GM12878 (cell line): ENCODE results near the gene ATP6V1F. TPM values are rescaled to one million over a fixed set of nuclear protein-coding genes. Genes with fewer than 3 reads are reported as not detected.

Experiments
- ATAC-seq: fragments of 200-7000 bp; cut with Tn5 transposase; 3 replicates; pipeline ENCODE4 v1.9.1; 2020; ENCODE audit warnings: mild to moderate bottlenecking, moderate library complexity
- BruUV-seq: library from RNA; stranded (reverse); fragments of 400-500 nt; replicated peaks from 2 replicates; lab custom pipeline; 2021; lab: Mats Ljungman, UMichigan
- CTCF ChIA-PET: fragments of 300-600 bp; sonication (Branson Sonifier 250); formaldehyde crosslinking; extraction: SDS; loops from one replicate; lab custom pipeline; 2021; ENCODE audit warnings: inconsistent platforms; lab: Yijun Ruan, JAX
- POLR2A ChIA-PET: fragments of 350-600 bp; formaldehyde crosslinking; extraction: SDS; loops from one replicate; lab custom pipeline; 2021; ENCODE audit warnings: inconsistent platforms; lab: Charles Lee
- RAD21 ChIA-PET: fragments of 300-600 bp; sonication (Branson Sonifier 250); formaldehyde crosslinking; loops from one replicate; lab custom pipeline; 2023; ENCODE audit warnings: antibody characterized with exemption; ENCODE audit not compliant: unreplicated experiment; lab: Charles Lee
- SMC1A ChIA-PET: fragments of 300-600 bp; sonication (Branson Sonifier 250); formaldehyde crosslinking; loops from one replicate; lab custom pipeline; 2023; ENCODE audit not compliant: unreplicated experiment, uncharacterized antibody; lab: Charles Lee
- DNase-seq: peaks from one replicate; pipeline ENCODE4 v3.0.0-alpha.2; 2011; ENCODE audit warnings: low read depth, low spot score
- FAIRE-seq: peaks from 3 replicates; lab custom pipeline; 2011; peaks lifted over from hg19 to GRCh38; lab: Jason Lieb, UNC
- H2AFZ ChIP-seq: 2 replicates; pipeline ENCODE4 v1.6.0; 2011; ENCODE audit warnings: low read depth, low read length, control low read depth; ENCODE audit not compliant: control insufficient read depth
- H3K27ac ChIP-seq: 2 replicates; pipeline ENCODE4 v1.5.1; 2011; ENCODE audit warnings: control low read depth; ENCODE audit not compliant: control insufficient read depth, insufficient read depth
- H3K27me3 ChIP-seq, 2 experiments: replicated peaks in 1 of 2; 2 replicates each; pipeline versions ENCODE4 v1.6.0 to v1.6.1; 2011; ENCODE audit warnings: low read length in 1 of 2; ENCODE audit not compliant: control insufficient read depth in 2 of 2, insufficient read depth in 2 of 2
- H3K36me3 ChIP-seq, 2 experiments: 2 replicates each; pipeline ENCODE4 v1.5.1; 2011; ENCODE audit warnings: low read length in 1 of 2; ENCODE audit not compliant: control insufficient read depth in 2 of 2, insufficient read depth in 2 of 2
- H3K4me1 ChIP-seq: 2 replicates; pipeline ENCODE4 v1.6.1; 2011; ENCODE audit warnings: mild to moderate bottlenecking, low read length, moderate library complexity, mixed read lengths; ENCODE audit not compliant: control insufficient read depth, insufficient read depth
- H3K4me2 ChIP-seq: 2 replicates; pipeline ENCODE4 v1.6.0; 2011; ENCODE audit warnings: control low read depth; ENCODE audit not compliant: control insufficient read depth, insufficient read depth
- H3K4me3 ChIP-seq: fragments of 200-600 bp; sonication (generic); 2 replicates; pipeline ENCODE4 v1.5.1; 2016
- H3K79me2 ChIP-seq: 2 replicates; pipeline ENCODE4 v1.6.0; 2011; ENCODE audit warnings: low read length; ENCODE audit not compliant: control insufficient read depth, insufficient read depth
- H3K9ac ChIP-seq: 2 replicates; pipeline ENCODE4 v1.8.0; 2011; ENCODE audit warnings: low read length, control low read depth, mixed read lengths; ENCODE audit not compliant: control insufficient read depth, insufficient read depth
- H3K9me3 ChIP-seq: replicated peaks from 3 replicates; pipeline ENCODE4 v1.5.1; 2011; ENCODE audit warnings: mild to moderate bottlenecking, low read length; ENCODE audit not compliant: control insufficient read depth, insufficient read depth
- H4K20me1 ChIP-seq: 2 replicates; pipeline ENCODE4 v1.6.0; 2011; ENCODE audit not compliant: control insufficient read depth, insufficient read depth
- ASH2L ChIP-seq: fragments of 300-600, 200-600 bp; sonication (generic); IDR thresholded peaks from 2 replicates; pipeline ENCODE4 v1.6.1; 2017; ENCODE audit warnings: low read depth, mild to moderate bottlenecking, borderline replicate concordance
- ATF7 ChIP-seq: fragments of 450-650 bp; IDR thresholded peaks from 2 replicates; pipeline ENCODE4 v1.6.1; 2016; ENCODE audit warnings: low read depth, mild to moderate bottlenecking
- BCL11A ChIP-seq: IDR thresholded peaks from 2 replicates; pipeline ENCODE4 v1.6.1; 2011; ENCODE audit warnings: low read depth, low read length
- CBFB ChIP-seq: IDR thresholded peaks from 2 replicates; pipeline ENCODE4 v1.6.1; 2016; ENCODE audit warnings: antibody characterized with exemption, low read depth
- DPF2 ChIP-seq: fragments of 450-650 bp; IDR thresholded peaks from 2 replicates; pipeline ENCODE4 v1.6.1; 2017; ENCODE audit warnings: mild to moderate bottlenecking
- E2F4 ChIP-seq: IDR thresholded peaks from 2 replicates; pipeline ENCODE4 v1.6.1; 2012; ENCODE audit warnings: low read depth, low read length, improper control_type of control experiment
- HDAC2 ChIP-seq: fragments of 200-600 bp; sonication (generic); IDR thresholded peaks from 2 replicates; pipeline ENCODE4 v1.6.1; 2017
- IRF3 ChIP-seq: fragments of 450-650 bp; IDR thresholded peaks from 2 replicates; pipeline ENCODE4 v1.6.1; 2014; ENCODE audit warnings: mild to moderate bottlenecking
- MEF2B ChIP-seq: fragments of 450-650 bp; IDR thresholded peaks from 2 replicates; pipeline ENCODE4 v1.6.1; 2018; ENCODE audit warnings: mild to moderate bottlenecking, moderate library complexity; ENCODE audit not compliant: partially characterized antibody, poor library complexity, severe bottlenecking
- NFYA ChIP-seq: IDR thresholded peaks from 2 replicates; pipeline ENCODE4 v1.6.1; 2011; ENCODE audit warnings: low read depth, mild to moderate bottlenecking, low read length, improper control_type of control experiment, borderline replicate concordance
- PML ChIP-seq: IDR thresholded peaks from 2 replicates; pipeline ENCODE4 v1.6.1; 2012; ENCODE audit warnings: low read length, inconsistent platforms
- SKIL ChIP-seq: fragments of 450-650 bp; IDR thresholded peaks from 2 replicates; pipeline ENCODE4 v1.6.1; 2017; ENCODE audit warnings: mild to moderate bottlenecking, low read depth, inconsistent platforms; ENCODE audit not compliant: poor library complexity, severe bottlenecking
- SMAD1 ChIP-seq: fragments of 450-650 bp; IDR thresholded peaks from 2 replicates; pipeline ENCODE4 v1.6.1; 2018; ENCODE audit warnings: mild to moderate bottlenecking, low read depth; ENCODE audit not compliant: partially characterized antibody
- SPI1 ChIP-seq: IDR thresholded peaks from 2 replicates; pipeline ENCODE4 v1.6.1; 2011; ENCODE audit warnings: low read depth, mild to moderate bottlenecking, low read length, moderate library complexity, borderline replicate concordance; ENCODE audit not compliant: insufficient read depth
- USF1 ChIP-seq: IDR thresholded peaks from 2 replicates; pipeline ENCODE4 v1.6.1; 2011; ENCODE audit warnings: borderline replicate concordance, low read depth, mild to moderate bottlenecking, moderate library complexity, mixed read lengths, low read length; ENCODE audit not compliant: insufficient read depth; ENCODE audit errors: extremely low read length
- ZNF24 ChIP-seq: fragments of 450-650 bp; IDR thresholded peaks from 2 replicates; pipeline ENCODE4 v1.6.1; 2017; ENCODE audit warnings: antibody characterized with exemption, mild to moderate bottlenecking
- ZSCAN29 ChIP-seq: fragments of 450-650 bp; IDR thresholded peaks from 2 replicates; pipeline ENCODE4 v1.6.1; 2017; ENCODE audit warnings: mild to moderate bottlenecking, moderate library complexity
- WGBS: methylation state at CpG from one replicate; pipeline ENCODE4 v1.1.6; 2016; ENCODE audit warnings: low lambda C conversion rate; ENCODE audit not compliant: insufficient replicate concordance, insufficient coverage; ENCODE audit errors: missing lambda C conversion rate; 5-methylcytosine and 5-hydroxymethylcytosine counted together
- in situ Hi-C: fragments of 300-500 bp; cut with MboI; formaldehyde crosslinking; loops from 9 replicates; pipeline ENCODE4 v1.14.3; 2018; ENCODE audit warnings: mixed read lengths
- intact Hi-C: fragments of 100-400 bp; cut with micrococcal nuclease; formaldehyde crosslinking; loops from one replicate; pipeline ENCODE4 v1.14.2; 2022; ENCODE audit not compliant: unreplicated experiment
- polyA plus RNA-seq, 11 experiments: library from polyadenylated mRNA; depleted of rRNA in 4 of 11; unstranded in 6 of 11; stranded (reverse) in 5 of 11; fragments of >200 nt; fragmentation: Nextera tagmentation in 4 of 11; fragmentation: Illumina TruSeq in 1 of 11; extraction: Ambion mirVana in 4 of 11; extraction: Trizol in 1 of 11; gene quantifications; 1 replicate in 1 of 11; 2 replicates in 10 of 11; pipeline versions ENCODE4 v1.2.1 to v1.2.3, GENCODE V29; 2011 to 2016; ENCODE audit warnings: inconsistent platforms in 2 of 11, missing spikeins in 2 of 11, low read depth in 1 of 11
- total RNA-seq, 4 experiments: library from RNA; depleted of rRNA in 3 of 4; stranded (reverse); fragments of >200 nt in 3 of 4; fragmentation: Illumina TruSeq in 1 of 4; extraction: Trizol in 1 of 4; gene quantifications; 2 replicates each; pipeline versions ENCODE4 v1.2.1 to v1.2.3, GENCODE V29; 2013 to 2021

The ATP6V1F gene
- total and polyA plus RNA-seq, 10 of the 15 experiments (the other 5 are each of a cell fraction or from before 2014, with no cell fraction given): 111 to 343 (median 203) TPM

- intact Hi-C loops: loop anchor here (10.0 kb wide), 1 partner anchor 434 kb away; the partner anchor contains the start of gene HILPDA
- Histone ChIP-seq H3K9me3 (no peaks in the 10 kb centered on the region), H2AFZ (no peak overlapping the region), H3K9ac (no peak overlapping the region), H3K4me1 (peaks cover 4% of the 10 kb centered on the region), H3K36me3 (no peaks in the 10 kb centered on the region), H3K4me2 (no peak overlapping the region), H3K79me2 (no peaks in the 10 kb centered on the region), H3K27me3 (peaks cover 0 to 1% of the 10 kb centered on the region in 2 experiments; a peak in 2 of 4 replicates), H4K20me1 (no peaks in the 10 kb centered on the region), H3K4me3 (no peak overlapping the region), H3K27ac (no peak overlapping the region)
- RAD21 ChIA-PET: no interaction called here
- BruUV-seq: no TSS peak
- CTCF ChIA-PET: no interaction called here
- SMC1A ChIA-PET: no interaction called here
- in situ Hi-C loops: no loop called here
- ATAC-seq (no peak), DNase-seq (no peak), FAIRE-seq (no peak)
- 36% methylated on average over 8 of the region's 8 CpGs for WGBS
- POLR2A ChIA-PET: no interaction called here
- no peak for TF ChIP-seq SKIL
- TF ChIP-seq CBFB: no peak
- TF ChIP-seq SMAD1: no peak
- no peak for TF ChIP-seq NFYA
- TF ChIP-seq ATF7: no peak
- TF ChIP-seq BCL11A: no peak
- TF ChIP-seq USF1: no peak
- TF ChIP-seq ZNF24: no peak
- TF ChIP-seq IRF3: no peak
- TF ChIP-seq HDAC2: no peak
- no peak for TF ChIP-seq E2F4
- no peak for TF ChIP-seq ZSCAN29
- no peak for TF ChIP-seq DPF2
- no peak for TF ChIP-seq PML
- no peak for TF ChIP-seq SPI1
- no peak for TF ChIP-seq ASH2L
- TF ChIP-seq MEF2B: no peak
Measured at GRCh38 chr7:128889121-128889520, 26.5 kb downstream of the ATP6V1F start.
